SK-N-SH (cell line): ENCODE results near the gene TNFRSF19. TPM values are rescaled to one million over a fixed set of nuclear protein-coding genes. Genes with fewer than 3 reads are reported as not detected.
"Not testable (repeated sequence)": the region's sequence is repeated elsewhere in the genome, so short reads cannot be mapped to it uniquely, and the experiment has no call there.

Experiments
- CTCF ChIA-PET: fragments of 300-600, 350-600 bp; formaldehyde crosslinking; extraction: SDS; loops from one replicate; lab custom pipeline; 2021; lab: Yijun Ruan, JAX
- POLR2A ChIA-PET: fragments of 350-600 bp; sonication (Branson Sonifier 250); formaldehyde crosslinking; extraction: SDS; loops from one replicate; lab custom pipeline; 2020; ENCODE audit warnings: antibody characterized with exemption, inconsistent platforms; lab: Yijun Ruan, JAX
- DNase-seq: peaks from one replicate; pipeline ENCODE4 v3.0.0; 2012
- H2AFZ ChIP-seq: fragments of 200-600 bp; sonication (generic); 2 replicates; pipeline ENCODE4 v1.8.1; 2016; ENCODE audit warnings: antibody characterized with exemption, mild to moderate bottlenecking, low read depth
- H3F3A ChIP-seq: fragments of 200-600 bp; sonication (generic); replicated peaks from 2 replicates; pipeline ENCODE3; 2016; ENCODE audit warnings: antibody characterized with exemption, mild to moderate bottlenecking; ENCODE audit not compliant: insufficient read depth
- H3K27ac ChIP-seq, 2 experiments: fragments of 200-500 bp in 1 of 2; fragments of 200-600 bp in 1 of 2; sonication (Bioruptor generic) in 1 of 2; sonication (generic), shearing (Covaris generic) in 1 of 2; 2 replicates each; pipeline versions ENCODE4 v1.5.1 to v1.6.1; 2014 to 2016; ENCODE audit warnings: low read depth in 2 of 2, inconsistent platforms in 1 of 2, low read length in 1 of 2, mild to moderate bottlenecking in 1 of 2, mixed read lengths in 1 of 2
- H3K27me3 ChIP-seq: fragments of 200-600 bp; sonication (generic), shearing (Covaris generic); 2 replicates; pipeline ENCODE4 v1.6.1; 2016; ENCODE audit warnings: mixed run types; ENCODE audit not compliant: insufficient read depth
- H3K36me3 ChIP-seq, 2 experiments: fragments of 200-500 bp in 1 of 2; fragments of 200-600 bp in 1 of 2; sonication (Bioruptor generic) in 1 of 2; sonication (generic) in 1 of 2; replicated peaks in 1 of 2; 2 replicates each; pipeline versions ENCODE3 to v1.5.1; 2014 to 2016; ENCODE audit warnings: low read length in 1 of 2, mild to moderate bottlenecking in 1 of 2; ENCODE audit not compliant: insufficient read depth in 2 of 2, control insufficient read depth in 1 of 2
- H3K4me1 ChIP-seq, 2 experiments: fragments of 200-500 bp in 1 of 2; fragments of 200-600 bp in 1 of 2; sonication (Bioruptor generic) in 1 of 2; sonication (generic), shearing (Covaris generic) in 1 of 2; 2 replicates each; pipeline versions ENCODE4 v1.5.1 to v1.6.1; 2014 to 2016; ENCODE audit warnings: low read depth in 1 of 2, low read length in 1 of 2, mixed run types in 1 of 2; ENCODE audit not compliant: insufficient read depth in 2 of 2, control insufficient read depth in 1 of 2
- H3K4me2 ChIP-seq: fragments of 200-600 bp; sonication (generic), shearing (Covaris generic); 2 replicates; pipeline ENCODE4 v1.6.1; 2017; ENCODE audit warnings: mixed run types
- H3K4me3 ChIP-seq, 2 experiments: fragments of 200-500 bp in 1 of 2; fragments of 200-600 bp in 1 of 2; sonication (Bioruptor generic) in 1 of 2; sonication (generic), shearing (Covaris generic) in 1 of 2; 2 replicates each; pipeline versions ENCODE4 v1.5.1 to v1.8.1; 2014 to 2016; ENCODE audit warnings: low read depth in 2 of 2, inconsistent platforms in 1 of 2, low read length in 1 of 2, mild to moderate bottlenecking in 1 of 2, mixed read lengths in 1 of 2, moderate library complexity in 1 of 2
- H3K79me2 ChIP-seq: fragments of 200-600 bp; sonication (generic); 2 replicates; pipeline ENCODE4 v1.8.1; 2017; ENCODE audit warnings: mild to moderate bottlenecking; ENCODE audit not compliant: insufficient read depth
- H3K9ac ChIP-seq: fragments of 200-600 bp; sonication (generic); 2 replicates; pipeline ENCODE4 v1.6.1; 2017; ENCODE audit warnings: mixed run types
- H3K9me2 ChIP-seq: fragments of 200-600 bp; sonication (generic); 2 replicates; pipeline ENCODE4 v1.6.1; 2017; ENCODE audit warnings: mixed run types
- H3K9me3 ChIP-seq: fragments of 200-600 bp; sonication (generic); 2 replicates; pipeline ENCODE4 v1.6.1; 2017; ENCODE audit warnings: mixed run types, mild to moderate bottlenecking, moderate library complexity
- H4K20me1 ChIP-seq: fragments of 200-600 bp; sonication (generic); 2 replicates; pipeline ENCODE4 v1.6.1; 2017; ENCODE audit warnings: mild to moderate bottlenecking, mixed run types; ENCODE audit not compliant: insufficient read depth
- CHD2 ChIP-seq: fragments of 150-350 bp; IDR thresholded peaks from 2 replicates; pipeline ENCODE4 v1.6.1; 2018; ENCODE audit warnings: low read length; ENCODE audit not compliant: partially characterized antibody
- FOSL2 ChIP-seq: IDR thresholded peaks from 2 replicates; pipeline ENCODE4 v1.4.0; 2012; ENCODE audit warnings: low read depth, mild to moderate bottlenecking, moderate library complexity, borderline replicate concordance
- FOXM1 ChIP-seq: IDR thresholded peaks from 2 replicates; pipeline ENCODE4 v1.4.0; 2012; ENCODE audit warnings: low read depth, mild to moderate bottlenecking
- GATA2 ChIP-seq: sonication (generic); formaldehyde crosslinking; IDR thresholded peaks from 2 replicates; pipeline ENCODE4 v1.5.0; 2020; ENCODE audit warnings: mild to moderate bottlenecking, missing genetic modification reagents
- JUND ChIP-seq: IDR thresholded peaks from 2 replicates; pipeline ENCODE4 v1.4.0; 2012
- MEF2A ChIP-seq: IDR thresholded peaks from 2 replicates; pipeline ENCODE4 v1.4.0; 2012; ENCODE audit warnings: low read depth, borderline replicate concordance
- MXI1 ChIP-seq: IDR thresholded peaks from 2 replicates; pipeline ENCODE4 v1.6.1; 2012; ENCODE audit warnings: mild to moderate bottlenecking, low read depth, low read length, improper control_type of control experiment
- SMC3 ChIP-seq: IDR thresholded peaks from 2 replicates; pipeline ENCODE4 v1.6.1; 2012; ENCODE audit warnings: low read depth, low read length, improper control_type of control experiment
- TCF12 ChIP-seq: IDR thresholded peaks from 2 replicates; pipeline ENCODE4 v1.4.0; 2012
- YY1 ChIP-seq: IDR thresholded peaks from 2 replicates; pipeline ENCODE4 v1.4.0; 2012; ENCODE audit warnings: low read depth, mild to moderate bottlenecking
- WGBS: methylation state at CpG from one replicate; pipeline ENCODE4 v1.1.6; 2017; ENCODE audit warnings: low lambda C conversion rate; 5-methylcytosine and 5-hydroxymethylcytosine counted together
- polyA plus RNA-seq, 3 experiments: library from polyadenylated mRNA; depleted of rRNA; stranded (reverse); fragments of >200 nt; gene quantifications; 2 replicates each; pipeline ENCODE4 v1.2.3, GENCODE V29; 2012
- TF ChIP-seq, protein P1 (sequence below): IDR thresholded peaks from 2 replicates; pipeline ENCODE4; 2012
- TF ChIP-seq, protein P2 (sequence below): IDR thresholded peaks from 2 replicates; pipeline ENCODE4 v1.4.0; 2012; ENCODE audit warnings: low read depth, borderline replicate concordance
- TF ChIP-seq, protein P3 (sequence below): fragments of 200-600 bp; sonication (generic); IDR thresholded peaks from 2 replicates; pipeline ENCODE4 v1.6.1; 2017; ENCODE audit warnings: antibody characterized with exemption, mild to moderate bottlenecking, moderate library complexity

TNFRSF19 gene
- polyA plus RNA-seq, 1 of the 3 experiments (the other 2 are of a cell fraction) = 4.6 TPM

DNA sequence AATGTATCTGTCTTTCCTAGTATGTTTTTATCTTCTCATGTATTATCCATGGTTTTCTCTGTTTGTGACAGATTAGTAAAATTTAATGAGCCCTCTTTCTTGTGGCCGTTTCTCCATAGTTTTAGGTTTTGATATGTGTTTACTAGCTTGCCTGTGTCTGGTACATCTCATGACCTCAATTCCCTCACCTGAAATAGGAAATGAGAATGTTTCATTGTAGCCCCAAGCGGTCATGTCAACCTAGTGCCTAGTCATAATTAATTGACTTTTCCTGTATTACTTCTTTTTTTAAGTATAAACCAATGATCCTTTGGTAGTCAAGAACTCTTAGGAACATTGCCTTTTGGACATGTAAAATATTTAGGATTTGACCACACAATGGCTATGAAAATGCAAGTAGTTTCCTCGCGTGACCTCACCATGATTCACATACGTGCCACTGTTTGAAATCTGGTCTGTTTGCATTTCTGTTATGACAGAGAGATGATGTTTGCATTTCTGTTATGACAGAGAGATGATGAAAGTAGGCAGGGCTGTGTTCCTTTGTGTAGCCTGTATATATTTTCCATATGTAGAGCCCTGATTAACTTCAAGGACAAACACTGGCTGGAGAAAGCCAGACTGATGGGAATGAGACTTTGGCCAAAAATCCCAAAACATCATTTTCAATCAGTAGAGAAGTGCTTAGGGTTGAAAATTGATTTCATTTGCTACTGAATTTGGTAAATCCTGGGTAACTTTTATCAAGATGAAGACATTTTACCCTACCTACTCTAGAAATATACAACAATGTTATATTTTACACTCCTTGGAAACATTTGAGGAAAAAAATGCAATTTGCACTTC lies 104.8 kb downstream of the TNFRSF19 start:
- Histone ChIP-seq H3K4me2 (no peak overlapping the region), H3K9me3 (no peaks in the 10 kb centered on the region)
- DNase-seq = no peak
- peak; percentile 43; the same call in 1 of the 2 replicates for TF ChIP-seq FOSL2
- TF ChIP-seq, protein P1, sequence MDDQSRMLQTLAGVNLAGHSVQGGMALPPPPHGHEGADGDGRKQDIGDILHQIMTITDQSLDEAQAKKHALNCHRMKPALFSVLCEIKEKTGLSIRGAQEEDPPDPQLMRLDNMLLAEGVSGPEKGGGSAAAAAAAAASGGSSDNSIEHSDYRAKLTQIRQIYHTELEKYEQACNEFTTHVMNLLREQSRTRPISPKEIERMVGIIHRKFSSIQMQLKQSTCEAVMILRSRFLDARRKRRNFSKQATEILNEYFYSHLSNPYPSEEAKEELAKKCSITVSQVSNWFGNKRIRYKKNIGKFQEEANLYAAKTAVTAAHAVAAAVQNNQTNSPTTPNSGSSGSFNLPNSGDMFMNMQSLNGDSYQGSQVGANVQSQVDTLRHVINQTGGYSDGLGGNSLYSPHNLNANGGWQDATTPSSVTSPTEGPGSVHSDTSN = peak; percentile 57
- no peak for TF ChIP-seq FOXM1
- TF ChIP-seq CHD2 = no peak
- TF ChIP-seq JUND = 0 out of 2 replicates have a peak, but pooled peaks have one; percentile 19
- TF ChIP-seq YY1 = no peak
- peak; percentile 64 for TF ChIP-seq TCF12
- TF ChIP-seq, all 33 proteins: peak for 4
- Histone ChIP-seq H2AFZ (no peak overlapping the region), H3K4me3 (no peak overlapping the region), H3K36me3 (no peaks in the 10 kb centered on the region), H3F3A (peaks cover 20% of the 10 kb centered on the region), H3K9ac (no peak overlapping the region), H3K4me1 (peaks cover 5 to 7% of the 10 kb centered on the region in 2 experiments; a peak in 3 of 4 replicates), H4K20me1 (no peaks in the 10 kb centered on the region), H3K27me3 (no peaks in the 10 kb centered on the region), H3K79me2 (no peaks in the 10 kb centered on the region), H3K9me2 (no peaks in the 10 kb centered on the region), H3K27ac (peak overlapping the region in 1 of 2 experiments; percentile 80; a peak in 2 of 4 replicates)
- ChIA-PET POLR2A (no interaction called here), CTCF (no interaction called here)
- 70% methylated on average over 5 of the region's 5 CpGs for WGBS

DNA sequence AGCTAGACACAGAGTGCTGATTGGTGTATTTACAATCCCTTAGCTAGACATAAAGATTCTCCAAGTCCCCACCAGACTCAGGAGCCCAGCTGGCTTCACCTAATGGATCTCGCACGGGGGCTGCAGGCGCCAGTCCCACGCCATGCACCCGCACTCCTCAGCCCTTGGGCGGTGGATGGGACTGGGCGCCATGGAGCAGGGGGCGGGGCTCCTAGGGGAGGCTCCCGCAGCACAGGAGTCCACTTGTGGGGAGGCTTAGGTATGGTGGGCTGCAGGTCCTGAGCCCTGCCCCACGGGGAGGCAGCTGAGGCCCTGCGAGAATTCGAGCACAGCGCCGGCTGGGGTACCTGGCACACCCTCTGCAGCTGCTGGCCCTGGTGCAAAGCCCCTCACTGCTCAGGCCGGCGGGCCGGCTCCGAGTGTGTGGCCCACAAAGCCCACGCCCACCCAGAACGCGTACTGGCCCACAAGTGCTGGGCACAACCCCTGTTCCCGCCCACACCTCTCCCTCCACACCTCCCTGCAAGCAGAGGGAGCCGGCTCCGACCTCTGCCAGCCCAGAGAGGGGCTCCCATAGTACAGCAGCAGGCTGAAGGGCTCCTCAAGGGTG lies 107.6 kb downstream of the TNFRSF19 start:
- H3K4me1 ChIP-seq = not testable (repeated sequence)
- WGBS = 80% methylated on average over 3 of the region's 24 CpGs
- peaks cover 19% of the 10 kb centered on the region for H3F3A ChIP-seq

DNA sequence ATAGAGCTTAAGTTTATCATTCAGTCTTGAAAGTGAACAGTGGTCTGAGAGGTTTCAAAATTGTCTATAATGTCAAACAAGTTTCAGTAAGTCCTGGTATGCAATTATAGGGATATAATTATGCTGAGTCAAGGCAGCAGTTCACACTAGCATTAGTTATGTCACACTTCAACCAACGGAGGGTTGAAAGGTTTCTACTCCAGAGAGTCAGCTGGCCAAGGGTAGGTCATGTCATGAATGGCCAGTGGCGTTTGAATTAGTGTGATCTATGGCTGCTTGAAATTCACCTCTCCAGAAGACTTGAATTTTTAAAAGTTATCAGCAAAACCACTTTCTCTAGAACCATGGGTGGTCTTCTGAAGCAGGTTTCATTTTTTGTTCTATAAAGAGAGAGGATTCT lies 108.6 kb downstream of the TNFRSF19 start:
- Histone ChIP-seq H3K79me2 (no peaks in the 10 kb centered on the region), H3K27ac (no peak overlapping the region), H3F3A (peaks cover 10% of the 10 kb centered on the region), H3K4me1 (0 out of 4 replicates have a peak, but pooled peaks cover 0 to 5% of the 10 kb centered on the region in 2 experiments), H3K4me3 (no peak overlapping the region), H3K9ac (no peak overlapping the region), H3K36me3 (no peaks in the 10 kb centered on the region), H3K9me2 (no peaks in the 10 kb centered on the region), H2AFZ (no peak overlapping the region), H3K27me3 (no peaks in the 10 kb centered on the region), H3K4me2 (no peak overlapping the region), H4K20me1 (no peaks in the 10 kb centered on the region), H3K9me3 (peaks cover under 1% of the 10 kb centered on the region; the same call in 1 of the 2 replicates)
- TF ChIP-seq MEF2A = no peak
- no peak for TF ChIP-seq MXI1
- no peak for TF ChIP-seq JUND
- TF ChIP-seq, protein P2, sequence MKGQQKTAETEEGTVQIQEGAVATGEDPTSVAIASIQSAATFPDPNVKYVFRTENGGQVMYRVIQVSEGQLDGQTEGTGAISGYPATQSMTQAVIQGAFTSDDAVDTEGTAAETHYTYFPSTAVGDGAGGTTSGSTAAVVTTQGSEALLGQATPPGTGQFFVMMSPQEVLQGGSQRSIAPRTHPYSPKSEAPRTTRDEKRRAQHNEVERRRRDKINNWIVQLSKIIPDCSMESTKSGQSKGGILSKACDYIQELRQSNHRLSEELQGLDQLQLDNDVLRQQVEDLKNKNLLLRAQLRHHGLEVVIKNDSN = no peak
- no peak for TF ChIP-seq FOSL2
- TF ChIP-seq YY1 = no peak
- TF ChIP-seq, protein P3, sequence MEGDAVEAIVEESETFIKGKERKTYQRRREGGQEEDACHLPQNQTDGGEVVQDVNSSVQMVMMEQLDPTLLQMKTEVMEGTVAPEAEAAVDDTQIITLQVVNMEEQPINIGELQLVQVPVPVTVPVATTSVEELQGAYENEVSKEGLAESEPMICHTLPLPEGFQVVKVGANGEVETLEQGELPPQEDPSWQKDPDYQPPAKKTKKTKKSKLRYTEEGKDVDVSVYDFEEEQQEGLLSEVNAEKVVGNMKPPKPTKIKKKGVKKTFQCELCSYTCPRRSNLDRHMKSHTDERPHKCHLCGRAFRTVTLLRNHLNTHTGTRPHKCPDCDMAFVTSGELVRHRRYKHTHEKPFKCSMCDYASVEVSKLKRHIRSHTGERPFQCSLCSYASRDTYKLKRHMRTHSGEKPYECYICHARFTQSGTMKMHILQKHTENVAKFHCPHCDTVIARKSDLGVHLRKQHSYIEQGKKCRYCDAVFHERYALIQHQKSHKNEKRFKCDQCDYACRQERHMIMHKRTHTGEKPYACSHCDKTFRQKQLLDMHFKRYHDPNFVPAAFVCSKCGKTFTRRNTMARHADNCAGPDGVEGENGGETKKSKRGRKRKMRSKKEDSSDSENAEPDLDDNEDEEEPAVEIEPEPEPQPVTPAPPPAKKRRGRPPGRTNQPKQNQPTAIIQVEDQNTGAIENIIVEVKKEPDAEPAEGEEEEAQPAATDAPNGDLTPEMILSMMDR = no peak
- TF ChIP-seq SMC3 = no peak
- TF ChIP-seq GATA2 (CRISPR knock-in tag) = no peak
- ChIA-PET POLR2A (no interaction called here), CTCF (interaction anchor here (0.7 kb wide), 1 partner anchor 36 kb away, joined by 3 read pairs; no protein-coding TSS in a partner anchor)
- no peak for DNase-seq
- 62% methylated on average over 2 of the region's 2 CpGs for WGBS

More for the DNA sequence above, 107.6 kb downstream of the TNFRSF19 start:
- H3K4me2 ChIP-seq, H3K27me3 ChIP-seq, H2AFZ ChIP-seq, H3K79me2 ChIP-seq, H3K9me2 ChIP-seq, POLR2A ChIA-PET, CTCF ChIA-PET, DNase-seq, H3K9ac ChIP-seq, H4K20me1 ChIP-seq, H3K4me3 ChIP-seq, H3K36me3 ChIP-seq, H3K9me3 ChIP-seq, H3K27ac ChIP-seq: not testable (repeated sequence)
